ENCODE results near the gene CHRM2. TPM values are rescaled to one million over a fixed set of nuclear protein-coding genes. Genes with fewer than 3 reads are reported as not detected.

The CHRM2 gene
- total and polyA plus RNA-seq, 2 of the 8 experiments (the other 6 are each of a cell fraction or from before 2014, with no cell fraction given) = 0.17 to 0.32 TPM

GRCh38 chr7:136865236-136865635, 3.2 kb upstream of the CHRM2 start:
- ChIA-PET CTCF (ENCODE audit: partially characterized antibody) (no interaction called here), POLR2A (ENCODE audit: partially characterized antibody) (no interaction called here)
- Histone ChIP-seq H4K20me1 (replicated peaks in 1 of 2; ENCODE audit: control insufficient read depth in 1 of 2, insufficient read depth in 2 of 2, low read length in 2 of 2) (no peaks in the 10 kb centered on the region), H3K23me2 (ENCODE audit: low read depth, low read length) (peaks cover 18% of the 10 kb centered on the region), H2BK20ac (ENCODE audit: low read length) (no peak overlapping the region), H4K5ac (ENCODE audit: insufficient read length, low read depth, low read length) (no peak overlapping the region), H3K36me3 (ENCODE audit: control insufficient read depth in 2 of 4, insufficient read depth in 4 of 4, low read length in 3 of 4) (no peaks in the 10 kb centered on the region), H3K4ac (replicated peaks; ENCODE audit: insufficient read length, low read depth, low read length) (no peak overlapping the region), H2BK120ac (replicated peaks; ENCODE audit: low read depth, low read length) (no peak overlapping the region), H2AK5ac (ENCODE audit: low read depth, low read length) (no peak overlapping the region), H2AFZ (ENCODE audit: low read length) (no peak overlapping the region), H3K56ac (replicated peaks; ENCODE audit: insufficient read length, low read depth, low read length) (no peak overlapping the region), H4K8ac (ENCODE audit: extremely low read depth, insufficient read depth, low read length) (no peak overlapping the region), H3K23ac (ENCODE audit: insufficient read length) (no peak overlapping the region), H3K9ac (replicated peaks in 1 of 4; ENCODE audit: extremely low read depth in 1 of 4, low read depth in 3 of 4, low read length in 3 of 4) (no peak overlapping the region), H2BK12ac (ENCODE audit: low read depth, low read length) (no peak overlapping the region), H3K4me2 (ENCODE audit: insufficient read depth in 1 of 2, low read depth in 2 of 2, low read length in 2 of 2) (no peak overlapping the region), H3K18ac (ENCODE audit: extremely low read depth, low read length) (no peak overlapping the region), H2BK15ac (ENCODE audit: low read length) (no peak overlapping the region), H3K14ac (ENCODE audit: insufficient read length) (no peak overlapping the region), H3K4me3 (ENCODE audit: extremely low read depth in 1 of 4, insufficient read depth in 2 of 4, low read depth in 3 of 4, low read length in 4 of 4) (no peak overlapping the region), H3K27ac (ENCODE audit: low read depth, low read length) (no peak overlapping the region), H2BK5ac (ENCODE audit: low read depth, low read length) (no peak overlapping the region), H3K9me3 (ENCODE audit: insufficient read depth in 2 of 2, low read depth in 1 of 2, low read length in 1 of 2) (no peaks in the 10 kb centered on the region), H3K27me3 (replicated peaks in 1 of 4; ENCODE audit: control insufficient read depth in 3 of 4, extremely low read depth in 1 of 4, insufficient read depth in 3 of 4, low read length in 3 of 4) (peaks cover 20 to 23% (median 23%) of the 10 kb centered on the region in 4 experiments), H4K91ac (replicated peaks; ENCODE audit: insufficient read length, low read length) (no peak overlapping the region), H3K79me1 (ENCODE audit: low read depth, low read length) (no peaks in the 10 kb centered on the region), H3K79me2 (ENCODE audit: control insufficient read depth in 1 of 2, insufficient read depth in 2 of 2, low read length in 2 of 2) (no peaks in the 10 kb centered on the region), H3K4me1 (replicated peaks in 1 of 4; ENCODE audit: control insufficient read depth in 3 of 4, insufficient read depth in 4 of 4, low read length in 3 of 4) (peaks cover 0 to 17% (median 10%) of the 10 kb centered on the region in 4 experiments; a peak in 6 of 7 replicates)
- FAIRE-seq (no peak), DNase-seq (ENCODE audit: low read depth in 1 of 2, low spot score in 2 of 2) (no peak)
- whole genome bisulfite sequencing, 2 experiments (ENCODE audit: extremely low coverage in 1 of 2, insufficient coverage in 1 of 2, insufficient read length in 1 of 2, insufficient replicate concordance in 2 of 2, low coverage in 1 of 2, low lambda C conversion rate in 2 of 2, missing lambda C conversion rate in 1 of 2) = 97% methylated on average over 10 of the region's 10 CpGs; no CpG with 5 or more reads in 1 of the 2 experiments
- no peak for TF ChIP-seq POLR2A (IDR thresholded peaks at IDR 0.05; ENCODE audit: control extremely low read depth in 1 of 2, low read depth in 2 of 2, low read length in 2 of 2)
- TF ChIP-seq RBBP5 (IDR thresholded peaks at IDR 0.05; ENCODE audit: borderline replicate concordance, low read depth, low read length) = no peak
- TF ChIP-seq SAP30 (IDR thresholded peaks at IDR 0.05; ENCODE audit: insufficient read depth, insufficient replicate concordance, low read length) = no peak
- no peak for TF ChIP-seq BCL11A (IDR thresholded peaks at IDR 0.05; ENCODE audit: low read depth in 2 of 2, low read length in 2 of 2)
- TF ChIP-seq RXRA (IDR thresholded peaks at IDR 0.05; ENCODE audit: insufficient read depth, low read depth, low read length) = no peak
- TF ChIP-seq CEBPB (IDR thresholded peaks at IDR 0.05; ENCODE audit: low read depth, low read length) = no peak
- TF ChIP-seq TCF12 (IDR thresholded peaks at IDR 0.05; ENCODE audit: low read depth, low read length) = no peak
- no peak for TF ChIP-seq YY1 (IDR thresholded peaks at IDR 0.05; ENCODE audit: low read depth, low read length)
- no peak for TF ChIP-seq MAFK (IDR thresholded peaks at IDR 0.05; ENCODE audit: low read depth, low read length)
- no peak for TF ChIP-seq SIRT6 (IDR thresholded peaks at IDR 0.05; ENCODE audit: low read length)
- no peak for TF ChIP-seq KDM1A (IDR thresholded peaks at IDR 0.05; ENCODE audit: borderline replicate concordance, low read length)
- no peak for TF ChIP-seq POU5F1 (IDR thresholded peaks at IDR 0.05; ENCODE audit: low read depth, low read length)
- no peak for TF ChIP-seq JUN (IDR thresholded peaks at IDR 0.05; ENCODE audit: low read depth, low read length)
- no peak for TF ChIP-seq EP300 (IDR thresholded peaks at IDR 0.05; ENCODE audit: borderline replicate concordance in 1 of 2, low read depth in 2 of 2, low read length in 2 of 2)
- TF ChIP-seq SIN3A (conservative IDR thresholded peaks at IDR 0.05 in 1 of 2, IDR thresholded peaks at IDR 0.05 in 1 of 2; ENCODE audit: low read depth in 1 of 2, low read length in 2 of 2) = no peak
- TF ChIP-seq BACH1 (IDR thresholded peaks at IDR 0.05; ENCODE audit: low read length) = no peak

Measured in H1 (cell line).